H9 (cell line): ENCODE measurements around the gene LRRC28. TPM values are rescaled to one million over a fixed set of nuclear protein-coding genes. Genes with fewer than 3 reads are reported as not detected.
A peak's percentile ranks its signal among the peaks of the same experiment; 100 is the strongest.

Experiments used
- DNase-seq: peaks from one replicate; pipeline ENCODE4 v3.0.0-alpha.2; 2017
- H2AFZ ChIP-seq: one replicate; pipeline ENCODE4 v1.6.1; 2013; ENCODE audit warnings: mild to moderate bottlenecking, low read length, control low read depth, moderate library complexity
- H2AK5ac ChIP-seq: 2 replicates; pipeline ENCODE4 v1.6.1; 2013; ENCODE audit warnings: low read length, control low read depth, mixed read lengths; ENCODE audit not compliant: insufficient read length
- H2BK120ac ChIP-seq: one replicate; pipeline ENCODE4 v1.6.1; 2013; ENCODE audit warnings: low read depth, mild to moderate bottlenecking, low read length, control low read depth, inconsistent platforms; ENCODE audit not compliant: poor library complexity, severe bottlenecking
- H2BK12ac ChIP-seq: 2 replicates; pipeline ENCODE4 v1.6.1; 2013; ENCODE audit warnings: low read length, control low read depth, mixed read lengths, low read depth; ENCODE audit not compliant: insufficient read length
- H2BK15ac ChIP-seq: 2 replicates; pipeline ENCODE4 v1.6.1; 2013; ENCODE audit warnings: low read depth, low read length, control low read depth
- H2BK20ac ChIP-seq: one replicate; pipeline ENCODE4 v1.6.1; 2013; ENCODE audit warnings: low read depth, mild to moderate bottlenecking, low read length, control low read depth, inconsistent platforms; ENCODE audit not compliant: poor library complexity, severe bottlenecking
- H2BK5ac ChIP-seq: 2 replicates; pipeline ENCODE4 v1.6.1; 2013; ENCODE audit warnings: low read length, control low read depth, mixed read lengths; ENCODE audit not compliant: insufficient read length
- H3K14ac ChIP-seq: 2 replicates; pipeline ENCODE4 v1.6.1; 2013; ENCODE audit warnings: low read length, control low read depth; ENCODE audit not compliant: insufficient read depth
- H3K18ac ChIP-seq: 2 replicates; pipeline ENCODE4 v1.6.1; 2013; ENCODE audit warnings: low read depth, mild to moderate bottlenecking, mixed read lengths, low read length, control low read depth; ENCODE audit not compliant: insufficient read length
- H3K23ac ChIP-seq: 2 replicates; pipeline ENCODE4 v1.6.1; 2013; ENCODE audit warnings: low read length, control low read depth, mixed read lengths, low read depth; ENCODE audit not compliant: insufficient read length
- H3K23me2 ChIP-seq: 2 replicates; pipeline ENCODE4 v1.6.1; 2013; ENCODE audit warnings: low read depth, mild to moderate bottlenecking, mixed read lengths, low read length, control low read depth; ENCODE audit not compliant: insufficient read length, poor library complexity, severe bottlenecking
- H3K27ac ChIP-seq: 2 replicates; pipeline ENCODE4 v1.5.1; 2013; ENCODE audit warnings: low read length, control low read depth, mixed read lengths, low read depth; ENCODE audit not compliant: insufficient read length
- H3K27me3 ChIP-seq: 2 replicates; pipeline ENCODE4 v1.6.1; 2013; ENCODE audit warnings: low read length, control low read depth, inconsistent platforms; ENCODE audit not compliant: insufficient read depth
- H3K4ac ChIP-seq: 2 replicates; pipeline ENCODE4 v1.6.1; 2013; ENCODE audit warnings: low read depth, mild to moderate bottlenecking, control low read depth, inconsistent platforms, low read length, moderate library complexity
- H3K4me1 ChIP-seq: 2 replicates; pipeline ENCODE4 v1.6.1; 2013; ENCODE audit warnings: low read length, control low read depth, inconsistent platforms; ENCODE audit not compliant: insufficient read depth
- H3K4me2 ChIP-seq: 2 replicates; pipeline ENCODE4 v1.6.1; 2013; ENCODE audit warnings: low read length, control low read depth, mixed read lengths; ENCODE audit not compliant: insufficient read length, insufficient read depth
- H3K56ac ChIP-seq: 2 replicates; pipeline ENCODE4 v1.6.1; 2013; ENCODE audit warnings: low read depth, mild to moderate bottlenecking, mixed read lengths, low read length, control low read depth; ENCODE audit not compliant: insufficient read length
- H3K79me1 ChIP-seq: 2 replicates; pipeline ENCODE4 v1.6.1; 2013; ENCODE audit warnings: low read depth, mild to moderate bottlenecking, moderate library complexity, low read length, control low read depth, inconsistent platforms; ENCODE audit not compliant: insufficient read depth, poor library complexity, severe bottlenecking
- H3K79me2 ChIP-seq: 2 replicates; pipeline ENCODE4 v1.6.1; 2013; ENCODE audit warnings: low read length, control low read depth, inconsistent platforms; ENCODE audit not compliant: insufficient read depth
- H3K9ac ChIP-seq: 2 replicates; pipeline ENCODE4 v1.6.1; 2013; ENCODE audit warnings: low read length, control low read depth, mixed read lengths; ENCODE audit not compliant: insufficient read length; ENCODE audit errors: extremely low read depth
- H3K9me3 ChIP-seq: one replicate; pipeline ENCODE4 v1.6.1; 2013; ENCODE audit warnings: low read depth, low read length, inconsistent platforms; ENCODE audit not compliant: control insufficient read depth
- H3T11ph ChIP-seq: one replicate; pipeline ENCODE4 v1.6.1; 2013; ENCODE audit warnings: mild to moderate bottlenecking, low read length, control low read depth, inconsistent platforms
- H4K20me1 ChIP-seq: one replicate; pipeline ENCODE4 v1.6.1; 2013; ENCODE audit not compliant: control insufficient read depth, insufficient read length, insufficient read depth
- H4K5ac ChIP-seq: 2 replicates; pipeline ENCODE4 v1.6.1; 2013; ENCODE audit warnings: low read depth, mild to moderate bottlenecking, mixed read lengths, low read length, control low read depth; ENCODE audit not compliant: insufficient read length
- H4K8ac ChIP-seq: replicated peaks from 2 replicates; pipeline ENCODE4 v1.6.1; 2013; ENCODE audit warnings: low read length, control low read depth, mixed read lengths, low read depth; ENCODE audit not compliant: insufficient read length
- H4K91ac ChIP-seq: 2 replicates; pipeline ENCODE4 v1.6.1; 2013; ENCODE audit warnings: low read depth, mild to moderate bottlenecking, moderate library complexity, mixed read lengths, low read length, control low read depth; ENCODE audit not compliant: insufficient read length
- H3K27ac Mint-ChIP-seq, 3 experiments: 2 replicates in 2 of 3; 3 replicates in 1 of 3; pipeline ENCODE4 v1.8.0; 2020 to 2021; ENCODE audit warnings: mixed read lengths in 3 of 3, mild to moderate bottlenecking in 1 of 3, moderate library complexity in 1 of 3
- H3K27me3 Mint-ChIP-seq: 2 replicates; pipeline ENCODE4 v1.8.0; 2021; ENCODE audit warnings: low read depth, mild to moderate bottlenecking, moderate library complexity, mixed read lengths
- H3K36me3 Mint-ChIP-seq, 3 experiments: 2 replicates in 2 of 3; 3 replicates in 1 of 3; pipeline ENCODE4 v1.8.0; 2020 to 2021; ENCODE audit warnings: low read depth in 3 of 3, mixed read lengths in 3 of 3; ENCODE audit not compliant: insufficient read depth in 1 of 3
- H3K4me1 Mint-ChIP-seq, 2 experiments: 2 replicates each; pipeline ENCODE4 v1.8.0; 2020; ENCODE audit warnings: mixed read lengths in 2 of 2
- H3K4me3 Mint-ChIP-seq, 2 experiments: 2 replicates in 1 of 2; 3 replicates in 1 of 2; pipeline ENCODE4 v1.8.0; 2020 to 2021; ENCODE audit warnings: mild to moderate bottlenecking in 2 of 2, mixed read lengths in 2 of 2, moderate library complexity in 1 of 2
- H3K9me3 Mint-ChIP-seq, 2 experiments: 2 replicates in 1 of 2; 3 replicates in 1 of 2; pipeline ENCODE4 v1.8.0; 2020; ENCODE audit warnings: mild to moderate bottlenecking in 2 of 2, mixed read lengths in 2 of 2, moderate library complexity in 1 of 2
- WGBS: extraction: QIAGEN DNeasy Blood & Tissue Kit; methylation state at CpG from one replicate; pipeline ENCODE4 v1.1.7; 2013; ENCODE audit warnings: missing lambda C conversion rate, low lambda C conversion rate, mixed read lengths; ENCODE audit not compliant: insufficient read length; ENCODE audit errors: extremely low coverage; 5-methylcytosine and 5-hydroxymethylcytosine counted together
- total RNA-seq: library from RNA; stranded (reverse); gene quantifications from 2 replicates; pipeline ENCODE4 v1.2.1, GENCODE V29; 2021
- TF ChIP-seq, protein P1 (sequence below): fragments of 200-600 bp; sonication (generic); conservative IDR thresholded peaks from 3 replicates; pipeline ENCODE4 v1.8.0; 2021; ENCODE audit warnings: antibody characterized with exemption, mild to moderate bottlenecking

LRRC28 gene
- total RNA-seq, 1 experiment from 2014 or later: 17.6 TPM

DNA sequence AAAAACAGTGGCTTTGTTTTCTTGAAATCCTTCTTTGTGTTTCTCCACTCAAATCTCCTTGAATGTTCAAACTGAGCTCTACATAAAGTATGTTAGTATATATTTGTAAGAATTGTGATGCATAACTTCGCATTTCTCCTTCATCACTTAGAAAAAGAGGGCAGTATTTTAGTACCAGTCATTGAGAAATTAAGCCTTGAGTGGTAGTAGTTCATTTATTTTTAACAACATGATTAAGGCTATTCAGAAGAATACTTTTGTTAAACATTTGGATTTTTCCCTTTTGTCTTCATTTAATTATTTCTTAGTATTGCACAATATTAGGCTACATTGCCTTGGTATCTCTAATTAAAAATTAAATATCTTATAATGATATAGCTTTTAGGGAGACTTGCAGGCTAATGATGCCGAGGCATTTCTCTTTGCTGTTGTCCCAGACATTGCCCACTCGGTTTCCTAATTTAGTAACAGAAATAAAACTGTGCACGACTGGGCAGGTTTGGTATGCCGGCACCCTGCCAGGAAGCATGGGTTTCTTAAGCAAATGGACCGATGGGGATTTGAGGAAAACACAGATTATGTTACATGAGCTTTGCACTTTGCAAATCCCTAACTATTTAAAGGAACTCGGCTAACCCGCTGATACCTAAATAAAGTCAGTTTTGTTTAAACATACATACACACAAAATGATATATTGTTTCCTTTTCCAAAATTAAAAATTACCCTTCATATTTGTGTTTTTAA lies 54.7 kb downstream of the LRRC28 start:
- Histone ChIP-seq H4K5ac (no peak overlapping the region), H2BK12ac (no peak overlapping the region), H4K91ac (no peak overlapping the region), H3K79me1 (no peaks in the 10 kb centered on the region), H3K27me3 (no peaks in the 10 kb centered on the region), H4K20me1 (no peaks in the 10 kb centered on the region), H3K56ac (no peak overlapping the region), H3K23ac (no peak overlapping the region), H3K14ac (no peak overlapping the region), H2BK15ac (no peak overlapping the region), H2BK5ac (no peak overlapping the region), H3K23me2 (no peaks in the 10 kb centered on the region), H3K18ac (no peak overlapping the region), H2BK20ac (no peak overlapping the region), H2BK120ac (no peak overlapping the region), H2AK5ac (no peak overlapping the region), H3K4ac (no peak overlapping the region), H3K4me1 (peaks cover 13% of the 10 kb centered on the region), H3K27ac (no peak overlapping the region), H3K4me2 (no peak overlapping the region), H2AFZ (no peak overlapping the region), H3K9ac (no peak overlapping the region), H3K9me3 (no peaks in the 10 kb centered on the region), H3K79me2 (no peaks in the 10 kb centered on the region), H3T11ph (no peak overlapping the region), H4K8ac (no peak overlapping the region)
- WGBS: no CpG with 5 or more reads among the region's 8 CpGs
- Mint-ChIP-seq H3K27me3 (no peaks in the 10 kb centered on the region), H3K9me3 (no peaks in the 10 kb centered on the region), H3K4me1 (peaks cover 29 to 33% of the 10 kb centered on the region in 2 experiments), H3K27ac (peak overlapping the region in 1 of 3 experiments; percentile 53; a peak in 1 of 7 replicates), H3K4me3 (0 out of 5 replicates have a peak overlapping the region, but pooled peaks of 1 of the 2 experiments have one; percentile 32), H3K36me3 (peaks cover 0 to 8% (median 5%) of the 10 kb centered on the region in 3 experiments; a peak in 4 of 7 replicates)
- TF ChIP-seq, protein P1, sequence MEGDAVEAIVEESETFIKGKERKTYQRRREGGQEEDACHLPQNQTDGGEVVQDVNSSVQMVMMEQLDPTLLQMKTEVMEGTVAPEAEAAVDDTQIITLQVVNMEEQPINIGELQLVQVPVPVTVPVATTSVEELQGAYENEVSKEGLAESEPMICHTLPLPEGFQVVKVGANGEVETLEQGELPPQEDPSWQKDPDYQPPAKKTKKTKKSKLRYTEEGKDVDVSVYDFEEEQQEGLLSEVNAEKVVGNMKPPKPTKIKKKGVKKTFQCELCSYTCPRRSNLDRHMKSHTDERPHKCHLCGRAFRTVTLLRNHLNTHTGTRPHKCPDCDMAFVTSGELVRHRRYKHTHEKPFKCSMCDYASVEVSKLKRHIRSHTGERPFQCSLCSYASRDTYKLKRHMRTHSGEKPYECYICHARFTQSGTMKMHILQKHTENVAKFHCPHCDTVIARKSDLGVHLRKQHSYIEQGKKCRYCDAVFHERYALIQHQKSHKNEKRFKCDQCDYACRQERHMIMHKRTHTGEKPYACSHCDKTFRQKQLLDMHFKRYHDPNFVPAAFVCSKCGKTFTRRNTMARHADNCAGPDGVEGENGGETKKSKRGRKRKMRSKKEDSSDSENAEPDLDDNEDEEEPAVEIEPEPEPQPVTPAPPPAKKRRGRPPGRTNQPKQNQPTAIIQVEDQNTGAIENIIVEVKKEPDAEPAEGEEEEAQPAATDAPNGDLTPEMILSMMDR: no peak
- DNase-seq: no peak
